SJCRH30 (cell line): ENCODE results near the gene PLXNA3. TPM values are rescaled to one million over a fixed set of nuclear protein-coding genes. Genes with fewer than 3 reads are reported as not detected.

Experiments
- DNase-seq, 2 experiments: peaks; one replicate each; pipeline ENCODE4 v3.0.0-alpha.2; 2015 to 2020
- H3K27ac ChIP-seq: fragments of 250-450 bp; sonication (Bioruptor Pico); 2 replicates; pipeline ENCODE4 v1.5.1; 2020; ENCODE audit warnings: mild to moderate bottlenecking, moderate library complexity
- H3K27me3 ChIP-seq: fragments of 250-450 bp; sonication (Bioruptor Pico); 2 replicates; pipeline ENCODE4 v1.5.1; 2020; ENCODE audit warnings: mild to moderate bottlenecking, moderate library complexity
- H3K36me3 ChIP-seq: fragments of 250-450 bp; sonication (Bioruptor Pico); 2 replicates; pipeline ENCODE4 v1.5.1; 2020; ENCODE audit warnings: mild to moderate bottlenecking, moderate library complexity
- H3K4me1 ChIP-seq: fragments of 250-450 bp; sonication (Bioruptor Pico); 2 replicates; pipeline ENCODE4 v1.5.1; 2020; ENCODE audit warnings: mild to moderate bottlenecking, moderate library complexity
- H3K4me3 ChIP-seq: fragments of 250-450 bp; sonication (Bioruptor Pico); 2 replicates; pipeline ENCODE4 v1.5.1; 2020; ENCODE audit warnings: mild to moderate bottlenecking, moderate library complexity
- H3K9me3 ChIP-seq: fragments of 250-450 bp; sonication (Bioruptor Pico); replicated peaks from 2 replicates; pipeline ENCODE4 v1.5.1; 2020; ENCODE audit warnings: mild to moderate bottlenecking, moderate library complexity
- total RNA-seq: library from RNA; depleted of rRNA; stranded (reverse); fragments of >200 nt; shearing (Covaris generic); gene quantifications from 2 replicates; pipeline ENCODE4 v1.2.3, GENCODE V29; 2014; rRNA removed

The PLXNA3 gene
- total RNA-seq = 2.3 and 12.8 TPM in 2 replicates

DNA sequence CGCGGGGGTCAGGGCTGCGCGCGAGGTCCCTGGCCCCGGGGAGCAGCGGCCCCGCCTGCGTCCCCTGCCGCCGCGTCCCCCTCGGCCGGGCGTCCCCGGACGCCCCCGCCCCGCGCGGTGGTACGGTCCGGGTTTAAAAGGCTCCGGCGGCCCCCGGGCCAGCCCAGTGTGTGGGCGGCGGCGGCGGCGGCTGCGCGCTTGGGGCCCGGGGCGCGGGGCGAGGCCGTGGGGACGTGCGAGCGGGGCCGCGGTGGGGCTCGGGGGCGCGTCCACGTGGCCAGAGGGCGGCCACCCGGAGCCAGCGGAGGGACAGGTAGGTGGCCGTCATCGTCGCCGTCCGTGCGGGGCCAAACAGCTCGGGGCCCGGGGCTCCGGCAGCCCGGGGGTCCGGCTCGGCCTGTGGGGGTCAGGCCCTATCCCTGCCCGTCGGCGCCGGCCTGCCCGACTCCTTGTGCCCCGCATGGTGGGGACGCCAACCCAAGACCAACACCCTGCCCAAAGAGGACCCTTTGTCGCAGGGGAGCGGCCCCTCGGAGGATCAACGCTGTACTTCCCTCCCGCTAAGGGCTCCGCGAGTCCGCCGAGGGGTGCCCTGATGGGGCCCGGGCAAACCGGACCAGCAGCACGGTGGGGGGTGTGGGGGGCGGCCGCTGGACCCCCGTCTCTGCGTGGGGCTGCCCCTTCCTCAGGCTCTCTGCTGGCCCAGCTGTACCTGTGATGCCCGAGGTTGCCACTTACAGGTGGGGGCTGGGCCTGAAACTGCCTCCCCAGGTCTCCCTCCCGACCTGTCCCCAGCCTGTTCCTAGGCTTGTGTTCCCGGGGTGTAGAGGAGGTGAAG is at the start of gene PLXNA3:
PLXNA3 (plus strand) TSS at position 166 of the 838 bp plus-strand sequence. CDS start 1,903 bp downstream, outside the sequence.
- DNase-seq = peak; percentile 43 to 51
- peak within 1 kb of the TSS; percentile 77 for H3K4me3 ChIP-seq
- H3K27me3 ChIP-seq = no peaks in the 10 kb centered on the region
- no peaks in the 10 kb centered on the region for H3K4me1 ChIP-seq
- H3K9me3 ChIP-seq = no peaks in the 10 kb centered on the region
- H3K36me3 ChIP-seq = no peaks in the 10 kb centered on the region
- H3K27ac ChIP-seq = no peak within 1 kb of the TSS

DNA sequence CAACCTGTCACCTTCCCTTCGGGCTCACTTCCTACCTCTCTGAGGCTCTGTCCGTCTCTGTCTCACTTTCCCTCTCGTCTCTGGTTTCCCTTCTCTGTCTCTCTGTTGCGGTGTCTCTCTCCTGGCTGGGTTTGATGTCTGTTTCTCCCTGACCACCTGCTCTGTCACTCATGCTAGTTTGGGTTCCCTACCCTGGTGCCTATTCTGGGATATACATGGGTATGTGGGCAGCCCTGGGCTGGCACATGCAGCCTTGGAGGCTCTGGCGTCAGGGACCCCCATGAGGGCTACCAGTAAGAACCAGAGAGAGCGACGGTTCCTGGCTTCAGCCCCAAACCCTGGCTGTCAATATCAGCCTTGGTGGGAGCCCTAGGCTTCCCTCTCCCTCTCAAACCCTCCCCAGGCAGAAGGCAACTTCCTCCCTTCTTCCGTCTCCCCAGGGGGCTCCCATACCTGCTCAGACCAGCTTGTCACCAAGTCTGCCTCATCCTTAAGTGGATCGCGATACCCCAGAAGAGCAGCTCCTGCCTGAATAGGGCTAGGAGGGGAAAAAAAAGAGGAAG is 49.3 kb upstream of the PLXNA3 start:
- Histone ChIP-seq H3K4me3 (peak overlapping the region; percentile 51), H3K9me3 (no peaks in the 10 kb centered on the region), H3K36me3 (no peaks in the 10 kb centered on the region), H3K27ac (peak overlapping the region; percentile 78), H3K4me1 (peaks cover 4% of the 10 kb centered on the region; the same call in 1 of the 2 replicates), H3K27me3 (no peaks in the 10 kb centered on the region)
- peak; percentile 32 to 62 for DNase-seq

DNA sequence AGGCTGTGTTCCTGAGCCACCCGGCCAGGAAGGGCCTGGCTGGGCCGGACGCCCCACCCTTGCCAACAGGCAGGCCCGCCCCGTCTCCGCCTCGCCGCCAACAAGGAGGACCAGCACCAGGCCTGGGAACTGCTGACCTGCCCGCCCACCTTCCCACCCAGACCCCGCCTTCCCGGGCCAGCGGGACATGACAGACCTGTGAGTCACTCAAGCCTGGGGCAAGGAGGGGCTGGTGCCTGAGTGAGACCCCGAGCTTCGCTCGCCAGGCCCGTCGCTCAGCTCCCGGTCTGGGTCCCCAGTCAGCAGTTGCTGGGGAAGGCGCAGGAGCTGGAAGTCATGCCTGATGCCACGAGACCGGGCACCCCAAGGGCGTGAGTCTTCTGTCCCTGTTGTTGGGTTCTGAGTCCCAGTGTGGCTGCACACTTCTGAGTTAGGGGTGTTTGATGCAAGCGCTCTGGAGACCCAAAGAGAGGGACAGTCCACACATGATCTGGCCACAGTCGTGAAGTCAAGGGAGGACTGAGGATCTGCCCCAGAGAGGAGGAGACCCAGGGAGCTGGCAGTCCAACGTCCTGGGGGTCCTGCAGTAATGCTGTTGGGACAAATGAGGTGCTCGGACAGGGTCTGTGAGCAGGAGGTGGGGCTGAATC is 48.7 kb upstream of the PLXNA3 start, which contains the start of gene DNASE1L1:
DNASE1L1 (minus strand) TSS at position 33 of the 650 bp plus-strand sequence. CDS start 3,686 bp downstream, outside the sequence.
- Histone ChIP-seq H3K36me3 (no peaks in the 10 kb centered on the region), H3K9me3 (no peaks in the 10 kb centered on the region), H3K27me3 (no peaks in the 10 kb centered on the region), H3K4me3 (peak within 1 kb of the TSS; percentile 51), H3K4me1 (peaks cover 4% of the 10 kb centered on the region; the same call in 1 of the 2 replicates), H3K27ac (peak within 1 kb of the TSS; percentile 78)
- peak; percentile 87 to 94 for DNase-seq

DNA sequence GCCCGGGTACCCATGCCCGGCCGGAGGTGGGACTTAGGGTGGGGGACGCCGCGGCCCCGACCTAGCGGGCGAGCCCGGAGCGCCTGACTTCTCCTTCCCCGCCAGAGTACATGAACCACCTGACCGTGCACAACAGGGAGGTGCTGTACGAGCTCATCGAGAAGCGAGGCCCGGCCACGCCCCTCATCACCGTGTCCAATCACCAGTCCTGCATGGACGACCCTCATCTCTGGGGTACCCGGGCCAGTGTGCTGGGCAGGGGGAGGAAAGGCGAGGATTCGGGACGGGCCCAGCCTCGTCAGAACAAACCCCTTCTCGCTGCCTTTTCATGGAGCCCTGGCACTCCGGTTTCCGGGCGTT is 46.1 kb upstream of the PLXNA3 start:
- no peaks in the 10 kb centered on the region for H3K36me3 ChIP-seq
- peaks cover 4% of the 10 kb centered on the region; the same call in 1 of the 2 replicates for H3K4me1 ChIP-seq
- peak; percentile 70 to 71 for DNase-seq
- peak overlapping the region; percentile 81 for H3K27ac ChIP-seq
- peak overlapping the region; percentile 72 for H3K4me3 ChIP-seq
- H3K27me3 ChIP-seq = no peaks in the 10 kb centered on the region
- H3K9me3 ChIP-seq = no peaks in the 10 kb centered on the region

DNA sequence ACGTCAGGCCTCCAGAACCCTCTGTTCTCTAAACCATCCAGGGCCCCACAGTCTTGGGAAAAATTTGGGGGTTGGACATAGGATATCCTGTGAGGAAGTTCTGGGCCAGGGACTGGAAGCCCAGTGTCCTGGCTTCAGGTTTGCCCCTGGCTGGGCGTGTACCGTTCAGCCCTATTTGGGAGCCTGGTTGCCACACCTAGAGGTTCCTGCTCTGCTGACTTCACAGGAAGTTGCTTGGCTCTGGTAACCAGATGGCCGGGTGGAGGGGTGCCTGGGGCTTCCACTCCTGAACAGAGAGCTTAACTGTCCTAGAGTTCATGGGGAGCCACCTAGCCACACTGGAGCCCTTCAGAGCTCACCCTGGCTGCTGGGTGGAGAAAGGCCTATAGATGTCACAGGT is 45.6 kb upstream of the PLXNA3 start:
- Histone ChIP-seq H3K9me3 (no peaks in the 10 kb centered on the region), H3K27ac (no peak overlapping the region; the same call in 1 of the 2 replicates), H3K36me3 (no peaks in the 10 kb centered on the region), H3K4me1 (peaks cover 4% of the 10 kb centered on the region; the same call in 1 of the 2 replicates), H3K27me3 (no peaks in the 10 kb centered on the region), H3K4me3 (peak overlapping the region; percentile 72)
- no peak for DNase-seq

DNA sequence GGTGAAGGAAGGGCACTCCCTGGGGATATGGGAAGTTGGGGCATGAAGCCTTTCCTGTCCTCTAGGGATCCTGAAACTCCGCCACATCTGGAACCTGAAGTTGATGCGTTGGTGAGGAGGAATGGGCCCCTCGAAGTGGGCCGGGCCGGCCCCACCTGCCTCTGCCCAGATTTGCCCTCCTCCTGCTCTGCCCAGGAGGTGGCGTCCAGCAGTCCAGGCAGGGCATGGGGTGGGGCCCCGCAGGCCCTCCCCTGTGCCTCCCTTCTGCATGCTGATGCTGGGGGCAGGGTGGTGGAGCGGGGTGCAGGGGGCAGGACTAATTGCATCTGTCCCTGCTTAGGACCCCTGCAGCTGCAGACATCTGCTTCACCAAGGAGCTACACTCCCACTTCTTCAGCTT is 44.9 kb upstream of the PLXNA3 start:
- Histone ChIP-seq H3K4me3 (no peak overlapping the region), H3K36me3 (no peaks in the 10 kb centered on the region), H3K27ac (no peak overlapping the region), H3K27me3 (no peaks in the 10 kb centered on the region), H3K9me3 (no peaks in the 10 kb centered on the region), H3K4me1 (peaks cover 11% of the 10 kb centered on the region; the same call in 1 of the 2 replicates)
- no peak for DNase-seq

DNA sequence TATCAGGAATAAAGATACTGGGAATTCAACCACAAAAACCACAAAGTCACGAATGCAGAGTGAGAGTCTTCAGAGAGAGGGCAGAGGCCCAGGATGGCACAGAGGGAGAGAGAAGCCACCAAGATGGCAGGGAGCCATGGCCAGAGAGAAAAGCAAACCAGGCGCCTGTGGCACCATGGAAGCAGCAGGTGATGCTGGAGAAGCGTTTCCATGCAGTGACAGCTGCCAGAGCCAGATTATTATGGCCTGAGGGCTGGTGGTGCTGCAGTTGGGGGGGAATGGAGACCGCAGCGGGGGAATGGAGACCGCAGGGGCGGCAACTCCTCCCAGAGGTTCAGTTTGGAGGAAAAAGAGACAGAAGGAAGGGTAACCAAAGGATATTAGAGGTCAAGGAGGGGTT is 40.9 kb upstream of the PLXNA3 start:
- Histone ChIP-seq H3K4me3 (no peak overlapping the region), H3K27ac (peak overlapping the region; percentile 20; the same call in 1 of the 2 replicates), H3K9me3 (no peaks in the 10 kb centered on the region), H3K27me3 (no peaks in the 10 kb centered on the region), H3K4me1 (peaks cover 10% of the 10 kb centered on the region; the same call in 1 of the 2 replicates), H3K36me3 (no peaks in the 10 kb centered on the region)
- peak; percentile 86 to 88 for DNase-seq

DNA sequence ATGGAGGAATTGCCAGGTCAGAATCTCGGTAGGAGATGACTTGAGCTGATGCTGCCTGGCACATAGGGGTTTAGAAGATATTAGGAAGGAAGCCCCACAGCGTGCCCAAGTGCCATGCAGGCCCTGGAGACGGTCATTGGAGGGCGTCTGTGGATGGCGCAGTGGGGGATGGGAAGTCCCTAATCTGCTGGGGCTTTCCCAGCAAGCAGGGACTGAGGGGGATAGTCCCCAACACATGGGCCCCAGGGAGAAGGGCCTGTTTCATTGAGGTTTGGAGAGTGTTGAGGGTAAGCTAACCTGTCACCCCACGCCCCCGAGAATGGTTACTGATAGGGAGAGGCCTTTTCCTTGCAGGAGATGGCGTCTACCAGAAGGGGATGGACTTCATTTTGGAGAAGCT is 38.9 kb upstream of the PLXNA3 start:
- no peak for DNase-seq
- Histone ChIP-seq H3K27me3 (no peaks in the 10 kb centered on the region), H3K27ac (no peak overlapping the region)

DNA sequence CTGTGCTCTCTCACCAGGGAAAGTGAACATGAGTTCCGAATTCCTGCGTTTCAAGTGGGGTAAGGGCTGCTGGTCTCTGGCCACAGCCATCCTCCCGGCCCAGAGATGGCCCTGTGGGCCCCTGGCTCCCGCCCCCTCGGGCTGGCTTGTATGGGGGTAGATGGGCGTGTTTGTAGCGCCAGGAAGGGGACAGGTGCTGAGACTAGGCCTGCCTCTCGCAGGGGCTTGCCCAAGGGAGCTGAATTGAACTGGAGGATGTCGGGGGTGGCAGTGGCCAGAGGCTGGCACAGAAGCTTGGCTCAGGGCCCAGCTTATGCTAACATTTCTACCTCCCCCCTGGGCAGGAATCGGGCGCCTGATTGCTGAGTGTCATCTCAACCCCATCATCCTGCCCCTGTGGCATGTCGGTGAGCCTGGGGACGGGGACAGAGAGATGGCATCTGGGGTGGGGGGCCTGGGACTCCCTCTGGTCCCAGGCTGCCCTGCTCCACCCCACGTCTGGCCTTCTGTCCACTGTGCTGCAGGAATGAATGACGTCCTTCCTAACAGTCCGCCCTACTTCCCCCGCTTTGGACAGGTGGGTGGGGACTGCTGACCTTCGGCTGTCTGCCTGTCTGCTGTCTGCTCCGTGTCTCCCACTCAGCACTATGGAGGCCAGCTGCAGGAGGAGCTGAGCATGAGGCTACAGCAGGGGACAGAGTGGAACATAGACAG is 38.2 kb upstream of the PLXNA3 start:
- no peak for DNase-seq
- no peaks in the 10 kb centered on the region for H3K9me3 ChIP-seq
- no peak overlapping the region for H3K4me3 ChIP-seq
- peaks cover 10% of the 10 kb centered on the region; the same call in 1 of the 2 replicates for H3K4me1 ChIP-seq
- no peak overlapping the region for H3K27ac ChIP-seq
- no peaks in the 10 kb centered on the region for H3K36me3 ChIP-seq
- H3K27me3 ChIP-seq = no peaks in the 10 kb centered on the region

More for the DNA sequence above, 38.9 kb upstream of the PLXNA3 start:
- Histone ChIP-seq H3K4me1 (peaks cover 10% of the 10 kb centered on the region; the same call in 1 of the 2 replicates), H3K36me3 (no peaks in the 10 kb centered on the region), H3K9me3 (no peaks in the 10 kb centered on the region), H3K4me3 (no peak overlapping the region)

DNA sequence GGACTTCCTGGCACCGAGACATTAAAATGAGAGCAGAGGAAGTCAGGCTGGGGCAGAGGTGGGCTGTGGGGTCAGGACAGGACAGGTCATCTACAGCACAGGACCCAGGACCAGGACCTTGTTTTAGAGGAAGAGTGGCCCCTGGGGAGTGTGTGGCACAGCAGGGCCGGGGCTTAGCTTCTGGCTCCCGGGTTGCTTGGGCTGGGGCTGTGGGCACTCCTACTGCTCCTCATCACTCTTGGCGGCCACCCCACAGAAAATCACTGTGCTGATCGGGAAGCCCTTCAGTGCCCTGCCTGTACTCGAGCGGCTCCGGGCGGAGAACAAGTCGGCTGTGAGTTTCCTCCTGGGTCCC is 37.7 kb upstream of the PLXNA3 start:
- H3K27ac ChIP-seq = no peak overlapping the region
- H3K4me1 ChIP-seq = peaks cover 10% of the 10 kb centered on the region; the same call in 1 of the 2 replicates
- H3K27me3 ChIP-seq = no peaks in the 10 kb centered on the region
- no peaks in the 10 kb centered on the region for H3K36me3 ChIP-seq
- no peaks in the 10 kb centered on the region for H3K9me3 ChIP-seq
- DNase-seq = no peak
- H3K4me3 ChIP-seq = no peak overlapping the region

DNA sequence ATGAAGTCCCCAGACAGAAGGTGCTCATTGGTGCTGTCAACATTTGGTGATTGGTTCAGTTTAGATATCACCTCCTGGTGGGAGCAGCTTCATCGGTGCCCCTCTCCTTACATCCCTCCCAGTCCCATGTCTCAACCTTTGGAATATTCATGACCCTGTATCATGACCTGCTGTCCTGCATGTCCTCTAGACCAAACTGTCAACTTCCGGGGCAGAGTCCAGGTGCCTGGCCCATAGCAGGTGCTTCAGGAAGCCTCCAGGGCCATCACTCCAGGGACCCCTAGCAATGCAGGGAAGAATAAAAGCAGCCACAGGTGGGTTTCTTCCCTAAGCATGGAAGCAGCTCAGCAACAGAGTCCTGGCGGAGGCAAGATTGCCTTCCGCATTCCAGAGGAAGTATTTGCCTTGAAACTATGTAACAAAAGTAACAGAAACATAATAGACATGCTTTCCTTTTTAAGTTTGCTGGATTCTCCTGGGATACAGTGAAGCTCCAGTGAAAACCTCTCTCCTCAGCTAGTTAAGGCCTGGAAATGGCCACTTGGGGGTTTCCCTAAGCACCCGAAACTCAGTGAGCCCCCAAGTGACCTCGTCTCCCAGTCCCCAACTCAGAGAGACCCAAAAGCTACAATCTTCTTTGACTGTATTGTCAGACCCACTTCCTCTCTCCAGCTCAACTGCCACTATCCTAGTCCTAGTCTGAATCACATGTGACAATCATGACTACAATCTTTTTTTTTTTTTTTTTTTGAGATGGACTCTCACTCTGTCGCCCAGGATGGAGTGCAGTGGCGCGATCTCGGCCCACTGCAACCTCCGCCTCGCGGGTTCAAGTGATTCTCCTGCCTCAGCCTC is 30.9 kb upstream of the PLXNA3 start:
- H3K9me3 ChIP-seq = no peaks in the 10 kb centered on the region
- no peaks in the 10 kb centered on the region for H3K4me1 ChIP-seq
- no peak overlapping the region for H3K4me3 ChIP-seq
- no peaks in the 10 kb centered on the region for H3K27me3 ChIP-seq
- DNase-seq = no peak
- H3K36me3 ChIP-seq = no peaks in the 10 kb centered on the region
- H3K27ac ChIP-seq = no peak overlapping the region

DNA sequence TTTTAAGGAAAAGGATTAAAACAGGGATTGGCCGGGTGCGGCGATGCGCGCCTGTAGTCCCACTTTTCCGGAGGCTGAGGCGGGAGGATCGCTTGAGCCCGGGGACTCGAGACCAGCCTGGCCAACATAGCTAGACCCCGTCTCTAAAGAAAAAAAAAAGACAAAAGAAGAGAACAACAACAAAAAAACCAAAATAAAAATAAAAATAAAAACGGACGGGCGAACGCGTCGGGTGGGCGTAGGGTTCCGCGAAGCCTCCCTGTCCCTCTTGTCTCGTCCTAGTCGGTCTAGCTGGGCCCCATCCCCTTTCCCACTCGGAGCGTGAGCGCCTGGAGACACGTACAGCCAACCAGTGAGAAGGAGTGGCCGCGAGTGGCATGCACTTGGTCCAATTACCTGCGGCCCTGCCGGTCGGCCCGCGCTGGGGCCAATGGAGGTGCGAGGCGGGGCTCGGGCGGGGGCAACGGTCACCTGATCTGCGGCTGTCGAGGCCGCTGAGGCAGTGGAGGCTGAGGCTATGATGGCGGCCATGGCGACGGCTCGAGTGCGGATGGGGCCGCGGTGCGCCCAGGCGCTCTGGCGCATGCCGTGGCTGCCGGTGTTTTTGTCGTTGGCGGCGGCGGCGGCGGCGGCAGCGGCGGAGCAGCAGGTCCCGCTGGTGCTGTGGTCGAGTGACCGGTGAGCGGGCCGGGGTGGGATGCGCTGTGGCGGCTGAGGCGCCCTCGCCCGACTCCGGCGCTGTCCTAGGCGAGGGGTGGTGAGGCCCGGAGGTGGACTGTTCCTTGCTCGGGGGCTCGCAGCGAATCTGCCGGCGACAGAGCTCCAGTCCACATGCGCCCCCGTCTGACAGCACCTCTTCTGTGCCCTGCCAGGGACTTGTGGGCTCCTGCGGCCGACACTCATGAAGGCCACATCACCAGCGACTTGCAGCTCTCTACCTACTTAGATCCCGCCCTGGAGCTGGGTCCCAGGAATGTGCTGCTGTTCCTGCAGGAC is 29.6 kb upstream of the PLXNA3 start, which contains the start of gene ATP6AP1:
ATP6AP1 (plus strand) TSS at position 502 of the 996 bp plus-strand sequence; CDS start at position 518, 16 bp downstream.
- H3K4me1 ChIP-seq = no peaks in the 10 kb centered on the region
- peak within 1 kb of the TSS; percentile 18; the same call in 1 of the 2 replicates for H3K27ac ChIP-seq

More for the DNA sequence above, 29.6 kb upstream of the PLXNA3 start, which contains the start of gene ATP6AP1:
- peak; percentile 93 to 94 for DNase-seq
- Histone ChIP-seq H3K36me3 (no peaks in the 10 kb centered on the region), H3K27me3 (no peaks in the 10 kb centered on the region), H3K9me3 (no peaks in the 10 kb centered on the region), H3K4me3 (peak within 1 kb of the TSS; percentile 88)
